Osteocyte (in vitro differentiated cells): ENCODE data around the gene TUBB2B. TPM values are rescaled to one million over a fixed set of nuclear protein-coding genes. Genes with fewer than 3 reads are reported as not detected.

Experiments
- DNase-seq: peaks from one replicate; pipeline ENCODE4 v3.0.0; 2021; ENCODE audit warnings: mixed read lengths; ENCODE audit not compliant: unreplicated experiment; ENCODE audit errors: extremely low spot score
- H3K27ac Mint-ChIP-seq: one replicate; pipeline ENCODE4 v1.8.0; 2021; ENCODE audit warnings: mild to moderate bottlenecking, mixed read lengths; ENCODE audit not compliant: unreplicated experiment
- H3K27me3 Mint-ChIP-seq: one replicate; pipeline ENCODE4 v1.8.0; 2021; ENCODE audit warnings: mixed read lengths; ENCODE audit not compliant: unreplicated experiment
- H3K36me3 Mint-ChIP-seq: one replicate; pipeline ENCODE4 v1.8.0; 2021; ENCODE audit warnings: mixed read lengths; ENCODE audit not compliant: unreplicated experiment
- H3K4me1 Mint-ChIP-seq: one replicate; pipeline ENCODE4 v1.8.0; 2021; ENCODE audit warnings: mixed read lengths; ENCODE audit not compliant: unreplicated experiment
- H3K4me3 Mint-ChIP-seq: one replicate; pipeline ENCODE4 v1.8.0; 2021; ENCODE audit warnings: mild to moderate bottlenecking, moderate library complexity, mixed read lengths; ENCODE audit not compliant: unreplicated experiment
- H3K9me3 Mint-ChIP-seq: one replicate; pipeline ENCODE4 v1.8.0; 2021; ENCODE audit warnings: mixed read lengths; ENCODE audit not compliant: unreplicated experiment
- total RNA-seq: library from RNA; stranded (reverse); gene quantifications from 2 replicates; pipeline ENCODE4 v1.2.1, GENCODE V29; 2021
- TF ChIP-seq, protein P1 (sequence below): fragments of 200-600 bp; sonication (generic); IDR thresholded peaks from 2 replicates; pipeline ENCODE4 v1.5.0; 2021; ENCODE audit warnings: antibody characterized with exemption, mild to moderate bottlenecking, moderate library complexity

The TUBB2B gene
- total RNA-seq, 1 donor from 2014 or later, result 61.7 TPM

DNA sequence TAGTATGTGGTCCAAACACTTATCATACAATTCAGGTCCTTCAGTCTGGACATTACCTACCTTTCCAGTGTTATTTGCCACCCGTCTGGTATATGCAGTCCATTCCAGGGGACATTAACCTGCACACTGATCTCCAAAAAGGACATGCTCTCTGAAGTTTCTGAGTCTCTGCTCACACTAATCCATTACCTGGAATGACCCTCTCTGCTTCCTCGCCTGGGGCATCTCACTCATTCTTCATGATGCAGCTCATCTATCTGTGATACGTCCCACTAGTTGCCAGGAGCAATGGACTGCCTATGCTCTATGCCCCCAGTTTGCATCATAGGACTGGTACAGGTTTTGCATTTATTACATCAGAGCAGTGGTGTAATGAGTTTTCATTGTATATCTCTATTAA lies 5.9 kb upstream of the TUBB2B start:
- H3K9me3 Mint-ChIP-seq, result no peaks in the 10 kb centered on the region
- no peak overlapping the region for H3K4me3 Mint-ChIP-seq
- H3K36me3 Mint-ChIP-seq, result no peaks in the 10 kb centered on the region
- TF ChIP-seq, protein P1, sequence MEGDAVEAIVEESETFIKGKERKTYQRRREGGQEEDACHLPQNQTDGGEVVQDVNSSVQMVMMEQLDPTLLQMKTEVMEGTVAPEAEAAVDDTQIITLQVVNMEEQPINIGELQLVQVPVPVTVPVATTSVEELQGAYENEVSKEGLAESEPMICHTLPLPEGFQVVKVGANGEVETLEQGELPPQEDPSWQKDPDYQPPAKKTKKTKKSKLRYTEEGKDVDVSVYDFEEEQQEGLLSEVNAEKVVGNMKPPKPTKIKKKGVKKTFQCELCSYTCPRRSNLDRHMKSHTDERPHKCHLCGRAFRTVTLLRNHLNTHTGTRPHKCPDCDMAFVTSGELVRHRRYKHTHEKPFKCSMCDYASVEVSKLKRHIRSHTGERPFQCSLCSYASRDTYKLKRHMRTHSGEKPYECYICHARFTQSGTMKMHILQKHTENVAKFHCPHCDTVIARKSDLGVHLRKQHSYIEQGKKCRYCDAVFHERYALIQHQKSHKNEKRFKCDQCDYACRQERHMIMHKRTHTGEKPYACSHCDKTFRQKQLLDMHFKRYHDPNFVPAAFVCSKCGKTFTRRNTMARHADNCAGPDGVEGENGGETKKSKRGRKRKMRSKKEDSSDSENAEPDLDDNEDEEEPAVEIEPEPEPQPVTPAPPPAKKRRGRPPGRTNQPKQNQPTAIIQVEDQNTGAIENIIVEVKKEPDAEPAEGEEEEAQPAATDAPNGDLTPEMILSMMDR, result no peak
- H3K27ac Mint-ChIP-seq, result no peak overlapping the region
- peaks cover 6% of the 10 kb centered on the region for H3K27me3 Mint-ChIP-seq
- H3K4me1 Mint-ChIP-seq, result peaks cover 37% of the 10 kb centered on the region
- no peak for DNase-seq

DNA sequence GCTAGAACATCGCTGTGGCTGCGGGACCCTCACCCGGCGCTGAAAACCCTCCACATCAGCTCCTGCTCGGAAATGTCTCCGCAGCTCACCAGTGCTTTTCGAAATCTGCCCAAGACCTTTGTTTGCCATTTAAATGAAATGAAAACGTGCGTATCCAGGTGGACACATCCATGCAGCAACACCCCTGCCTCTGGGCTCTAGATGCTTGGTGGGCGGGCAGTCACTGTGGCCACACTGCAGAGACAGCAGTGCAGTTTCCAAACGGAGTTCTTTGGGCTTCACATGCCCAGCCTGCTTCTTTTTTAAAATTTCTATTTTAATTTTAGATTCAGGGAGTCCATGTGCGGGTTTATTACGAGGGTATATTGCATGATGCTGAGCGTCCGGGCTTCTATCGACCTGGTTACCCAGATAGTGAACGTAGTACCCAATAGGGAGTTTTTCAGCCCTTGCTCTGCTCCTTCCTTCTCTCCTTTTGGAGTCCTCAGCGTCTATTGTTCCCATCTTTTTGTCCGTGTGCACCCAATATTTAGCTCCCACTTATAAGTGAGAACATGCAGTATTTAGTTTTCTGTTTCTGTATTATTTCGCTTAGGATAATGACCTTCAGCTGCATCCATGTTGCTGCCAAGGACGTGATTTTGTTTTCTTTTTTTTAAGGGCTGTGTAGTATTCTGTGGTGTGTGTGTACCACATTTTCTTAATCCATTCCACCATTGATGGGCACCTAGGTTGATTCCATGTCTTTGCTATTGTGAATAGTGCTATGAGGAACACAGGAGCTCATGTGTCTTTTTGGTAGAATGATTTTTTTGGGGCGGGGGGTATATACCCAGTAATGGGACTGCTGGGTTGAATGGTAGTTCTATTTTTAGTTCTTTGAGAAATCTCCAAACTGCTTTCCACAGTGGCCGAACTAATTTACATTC lies 4.8 kb upstream of the TUBB2B start:
- peak overlapping the region; percentile 92 for H3K4me3 Mint-ChIP-seq
- TF ChIP-seq, protein P1, result no peak
- peaks cover 6% of the 10 kb centered on the region for H3K27me3 Mint-ChIP-seq
- no peak for DNase-seq
- H3K36me3 Mint-ChIP-seq, result no peaks in the 10 kb centered on the region
- peaks cover 40% of the 10 kb centered on the region for H3K4me1 Mint-ChIP-seq
- H3K9me3 Mint-ChIP-seq, result no peaks in the 10 kb centered on the region
- peak overlapping the region; percentile 93 for H3K27ac Mint-ChIP-seq

DNA sequence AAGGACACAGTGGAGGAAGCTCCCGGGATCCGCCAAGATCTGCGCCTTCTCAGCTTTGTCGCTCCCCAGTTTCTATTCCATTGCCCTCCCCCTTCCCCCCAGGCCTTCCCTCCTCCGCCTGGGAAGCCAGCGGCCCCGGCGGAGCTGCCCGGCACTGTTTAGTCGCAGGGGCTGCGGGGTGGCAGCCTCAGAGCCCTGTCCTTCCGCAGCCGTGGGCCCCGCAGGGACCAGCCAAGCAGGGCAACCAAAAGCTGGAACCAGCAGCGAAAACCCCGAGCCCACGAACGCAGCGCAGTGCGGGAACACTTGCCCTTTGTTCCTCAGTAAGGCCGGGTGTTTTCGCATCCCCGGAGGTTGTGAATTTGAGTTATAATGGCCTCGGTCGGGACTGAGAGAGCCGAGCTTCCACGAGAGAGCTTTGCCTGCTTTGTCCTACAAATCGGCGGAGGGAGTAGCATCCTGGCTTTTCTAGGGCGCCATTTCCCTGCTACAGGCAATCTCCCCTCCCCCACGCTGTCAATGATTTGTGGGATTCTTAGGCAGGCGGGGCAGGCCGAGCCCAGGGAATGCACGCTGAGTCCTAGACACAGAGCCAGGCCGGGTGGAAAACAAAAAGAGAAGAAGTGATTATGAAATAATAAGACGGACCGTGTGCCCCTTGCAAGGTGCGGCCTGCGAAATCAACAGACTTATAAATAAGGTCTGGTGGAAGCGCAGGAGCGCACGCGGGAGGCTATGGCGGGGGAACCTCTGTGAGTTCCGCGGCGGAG lies 4.0 kb upstream of the TUBB2B start:
- no peak for DNase-seq
- Mint-ChIP-seq H3K27ac (peak overlapping the region; percentile 93), H3K4me3 (peak overlapping the region; percentile 92), H3K4me1 (peaks cover 46% of the 10 kb centered on the region), H3K27me3 (peaks cover 6% of the 10 kb centered on the region), H3K36me3 (no peaks in the 10 kb centered on the region), H3K9me3 (no peaks in the 10 kb centered on the region)
- TF ChIP-seq, protein P1, result no peak

DNA sequence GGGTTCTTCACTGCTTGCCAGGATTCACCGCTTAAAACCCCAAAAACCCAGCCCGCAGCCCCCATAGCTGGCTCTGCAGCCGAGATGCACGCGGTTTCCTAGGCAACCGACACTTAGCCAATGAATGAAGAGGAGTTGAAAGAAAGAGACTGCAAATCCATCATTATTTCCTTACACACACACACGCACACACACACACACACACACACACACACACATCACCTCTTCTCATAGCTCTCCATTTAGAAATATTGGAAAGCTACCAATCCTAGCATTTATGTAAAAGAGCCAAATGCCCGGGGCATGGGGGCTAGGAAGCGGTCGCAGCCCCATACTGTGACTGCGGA lies 3.4 kb upstream of the TUBB2B start:
- Mint-ChIP-seq H3K27ac (peak overlapping the region; percentile 93), H3K4me1 (peaks cover 52% of the 10 kb centered on the region)
- TF ChIP-seq, protein P1, result no peak

More for the DNA sequence above, 3.4 kb upstream of the TUBB2B start:
- no peak for DNase-seq
- Mint-ChIP-seq H3K4me3 (peak overlapping the region; percentile 92), H3K27me3 (peaks cover 6% of the 10 kb centered on the region), H3K36me3 (no peaks in the 10 kb centered on the region), H3K9me3 (no peaks in the 10 kb centered on the region)
